ENCODE results near the gene SYT12.

DNA sequence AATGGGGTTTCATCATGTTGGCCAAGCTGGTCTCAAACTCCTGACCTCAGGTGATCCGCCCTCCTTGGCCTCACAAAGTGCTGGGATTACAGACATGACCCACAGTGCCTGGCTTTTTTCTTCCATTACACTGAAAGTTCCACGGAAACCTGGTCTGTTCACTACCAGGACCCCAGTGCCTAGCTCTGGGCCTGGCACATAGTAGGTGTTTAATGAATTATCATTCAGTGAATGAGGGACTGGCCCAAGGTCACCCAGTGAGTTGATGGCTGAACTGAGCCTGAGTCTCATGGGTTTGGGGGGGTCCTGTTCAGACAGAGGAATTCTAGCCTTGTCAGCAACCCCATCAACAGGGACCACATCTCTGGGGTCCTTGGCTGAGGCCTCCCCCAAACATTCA lies 44.7 kb upstream of the SYT12 start:
- no peak for TF ChIP-seq POLR2A (IDR thresholded peaks at IDR 0.05; ENCODE audit: borderline replicate concordance, extremely low read depth, insufficient read depth, insufficient read length)
- TF ChIP-seq, protein P1, sequence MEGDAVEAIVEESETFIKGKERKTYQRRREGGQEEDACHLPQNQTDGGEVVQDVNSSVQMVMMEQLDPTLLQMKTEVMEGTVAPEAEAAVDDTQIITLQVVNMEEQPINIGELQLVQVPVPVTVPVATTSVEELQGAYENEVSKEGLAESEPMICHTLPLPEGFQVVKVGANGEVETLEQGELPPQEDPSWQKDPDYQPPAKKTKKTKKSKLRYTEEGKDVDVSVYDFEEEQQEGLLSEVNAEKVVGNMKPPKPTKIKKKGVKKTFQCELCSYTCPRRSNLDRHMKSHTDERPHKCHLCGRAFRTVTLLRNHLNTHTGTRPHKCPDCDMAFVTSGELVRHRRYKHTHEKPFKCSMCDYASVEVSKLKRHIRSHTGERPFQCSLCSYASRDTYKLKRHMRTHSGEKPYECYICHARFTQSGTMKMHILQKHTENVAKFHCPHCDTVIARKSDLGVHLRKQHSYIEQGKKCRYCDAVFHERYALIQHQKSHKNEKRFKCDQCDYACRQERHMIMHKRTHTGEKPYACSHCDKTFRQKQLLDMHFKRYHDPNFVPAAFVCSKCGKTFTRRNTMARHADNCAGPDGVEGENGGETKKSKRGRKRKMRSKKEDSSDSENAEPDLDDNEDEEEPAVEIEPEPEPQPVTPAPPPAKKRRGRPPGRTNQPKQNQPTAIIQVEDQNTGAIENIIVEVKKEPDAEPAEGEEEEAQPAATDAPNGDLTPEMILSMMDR (IDR thresholded peaks at IDR 0.05 in 2 of 3, conservative IDR thresholded peaks at IDR 0.05 in 1 of 3; ENCODE audit: borderline replicate concordance in 1 of 3, insufficient read depth in 1 of 3, low read depth in 2 of 3, low read length in 2 of 3): no peak
